Measurements from ENCODE around the gene GZF1.

The GZF1 gene

GRCh38 chr20:23320317-23320716, 41.7 kb upstream of the GZF1 start:
- H3K9me3 ChIP-seq (ENCODE audit: control insufficient read depth, insufficient read depth, low read length), result no peaks in the 10 kb centered on the region
- no peak overlapping the region for H3K4me3 ChIP-seq (ENCODE audit: low read length)
- H3K4me1 ChIP-seq (ENCODE audit: control insufficient read depth, low read length), result no peaks in the 10 kb centered on the region
- H3K79me2 ChIP-seq (ENCODE audit: control insufficient read depth, low read length), result no peaks in the 10 kb centered on the region
- no peaks in the 10 kb centered on the region for H3K9me2 ChIP-seq (replicated peaks; ENCODE audit: control insufficient read depth, low read length)
- no peaks in the 10 kb centered on the region for H3F3A ChIP-seq (ENCODE audit: control insufficient read depth, insufficient read depth)
- no peaks in the 10 kb centered on the region for H3K36me3 ChIP-seq (ENCODE audit: control insufficient read depth, low read length)
- TF ChIP-seq EZH2phosphoT487 (IDR thresholded peaks at IDR 0.05; ENCODE audit: borderline replicate concordance, low read length), result no peak
- no peak for TF ChIP-seq CTCF (IDR thresholded peaks at IDR 0.05; ENCODE audit: low read depth, low read length, poor library complexity, severe bottlenecking)
- H3K27ac ChIP-seq (ENCODE audit: low read depth, low read length), result no peak overlapping the region
- H4K20me1 ChIP-seq (ENCODE audit: control insufficient read depth, insufficient read depth, low read depth, low read length), result no peaks in the 10 kb centered on the region
- no peaks in the 10 kb centered on the region for H3K27me3 ChIP-seq (ENCODE audit: control insufficient read depth, low read length)
- no peak overlapping the region for H3K4me2 ChIP-seq (ENCODE audit: low read length)

GRCh38 chr20:23325107-23325506, 36.9 kb upstream of the GZF1 start:
- H3F3A ChIP-seq (ENCODE audit: control insufficient read depth, insufficient read depth), result no peaks in the 10 kb centered on the region
- H3K36me3 ChIP-seq (ENCODE audit: control insufficient read depth, low read length), result no peaks in the 10 kb centered on the region
- H3K27me3 ChIP-seq (ENCODE audit: control insufficient read depth, low read length), result no peaks in the 10 kb centered on the region
- no peak for TF ChIP-seq CTCF (IDR thresholded peaks at IDR 0.05; ENCODE audit: low read depth, low read length, poor library complexity, severe bottlenecking)
- no peak for TF ChIP-seq EZH2phosphoT487 (IDR thresholded peaks at IDR 0.05; ENCODE audit: borderline replicate concordance, low read length)
- H3K9me2 ChIP-seq (replicated peaks; ENCODE audit: control insufficient read depth, low read length), result no peaks in the 10 kb centered on the region
- no peaks in the 10 kb centered on the region for H4K20me1 ChIP-seq (ENCODE audit: control insufficient read depth, insufficient read depth, low read depth, low read length)
- no peaks in the 10 kb centered on the region for H3K9me3 ChIP-seq (ENCODE audit: control insufficient read depth, insufficient read depth, low read length)
- H3K79me2 ChIP-seq (ENCODE audit: control insufficient read depth, low read length), result no peaks in the 10 kb centered on the region
- no peaks in the 10 kb centered on the region for H3K4me1 ChIP-seq (ENCODE audit: control insufficient read depth, low read length)
- H3K4me3 ChIP-seq (ENCODE audit: low read length), result no peak overlapping the region
- no peak overlapping the region for H3K27ac ChIP-seq (ENCODE audit: low read depth, low read length)
- no peak overlapping the region for H3K4me2 ChIP-seq (ENCODE audit: low read length)

DNA sequence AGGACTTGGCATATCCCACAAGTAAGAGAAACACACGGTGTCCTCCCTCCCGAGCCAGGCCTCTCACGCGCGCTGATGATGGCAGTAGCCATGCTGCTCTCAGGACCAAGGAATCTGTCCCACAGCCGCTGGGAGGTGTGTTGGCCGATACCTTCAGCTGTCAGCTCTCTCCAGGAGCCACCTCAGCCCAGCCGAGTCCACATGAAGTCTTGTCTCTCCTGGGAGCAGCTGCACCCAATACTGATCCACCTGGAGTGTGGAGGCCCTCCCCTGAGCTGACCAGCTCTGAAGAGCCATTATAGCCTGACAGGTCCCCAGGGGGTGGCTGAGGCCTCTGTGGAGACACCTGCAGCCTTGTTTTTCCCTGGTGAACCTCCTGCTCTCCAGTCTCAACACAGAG, 35.2 kb upstream of the GZF1 start:
- H3F3A ChIP-seq (ENCODE audit: control insufficient read depth, insufficient read depth), result no peaks in the 10 kb centered on the region
- H3K27me3 ChIP-seq (ENCODE audit: control insufficient read depth, low read length), result no peaks in the 10 kb centered on the region
- H4K20me1 ChIP-seq (ENCODE audit: control insufficient read depth, insufficient read depth, low read depth, low read length), result no peaks in the 10 kb centered on the region
- H3K4me2 ChIP-seq (ENCODE audit: low read length), result no peak overlapping the region
- no peak for TF ChIP-seq CTCF (IDR thresholded peaks at IDR 0.05; ENCODE audit: low read depth, low read length, poor library complexity, severe bottlenecking)
- no peak for TF ChIP-seq EZH2phosphoT487 (IDR thresholded peaks at IDR 0.05; ENCODE audit: borderline replicate concordance, low read length)
- H3K27ac ChIP-seq (ENCODE audit: low read depth, low read length), result no peak overlapping the region
- H3K79me2 ChIP-seq (ENCODE audit: control insufficient read depth, low read length), result no peaks in the 10 kb centered on the region
- H3K9me2 ChIP-seq (replicated peaks; ENCODE audit: control insufficient read depth, low read length), result no peaks in the 10 kb centered on the region
- peaks cover 2% of the 10 kb centered on the region for H3K4me1 ChIP-seq (ENCODE audit: control insufficient read depth, low read length)
- H3K4me3 ChIP-seq (ENCODE audit: low read length), result no peak overlapping the region
- no peaks in the 10 kb centered on the region for H3K36me3 ChIP-seq (ENCODE audit: control insufficient read depth, low read length)
- no peaks in the 10 kb centered on the region for H3K9me3 ChIP-seq (ENCODE audit: control insufficient read depth, insufficient read depth, low read length)

Measured in DOHH2 (cell line).